ENCODE measurements around the gene GSC.
"Not testable (repeated sequence)": the region's sequence is repeated elsewhere in the genome, so short reads cannot be mapped to it uniquely, and the experiment has no call there.

The GSC gene

GRCh38 chr14:94769391-94770250, at the start of gene GSC:
TSS of gene GSC (minus strand) at chr14:94770113. CDS start at chr14:94770015, 98 bp downstream.
- DNase-seq = no peak

GRCh38 chr14:94819531-94819930, 49.6 kb upstream of the GSC start:
- no peak for DNase-seq

GRCh38 chr14:94816113-94816512, 46.2 kb upstream of the GSC start:
- no peak for DNase-seq

GRCh38 chr14:94805680-94806288, 35.9 kb upstream of the GSC start:
- DNase-seq = no peak

DNA sequence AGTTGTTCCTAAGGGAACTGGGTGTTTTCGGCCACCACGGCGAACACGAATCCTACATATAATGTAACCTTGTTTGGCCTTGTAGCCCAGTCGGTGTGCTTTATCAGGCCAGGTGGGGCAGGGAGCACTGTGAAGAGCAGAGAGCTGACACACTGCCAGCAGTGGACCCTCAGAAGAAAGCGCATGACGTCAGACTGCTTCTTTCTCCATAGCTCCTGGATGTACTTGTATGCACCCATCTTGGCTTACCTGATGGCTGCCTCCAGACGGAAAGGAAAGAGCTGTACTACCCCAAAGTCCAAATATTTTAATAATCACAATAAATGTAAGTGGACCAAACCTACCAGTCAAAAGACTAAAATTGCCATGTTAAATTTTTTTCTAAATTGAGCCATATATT, 31.3 kb upstream of the GSC start:
- no peak for DNase-seq

- DNase-seq = not testable (repeated sequence)
Observed at GRCh38 chr14:94800764-94801163, 30.9 kb upstream of the GSC start.

GRCh38 chr14:94797887-94798286, 28.0 kb upstream of the GSC start:
- DNase-seq = no peak

DNA sequence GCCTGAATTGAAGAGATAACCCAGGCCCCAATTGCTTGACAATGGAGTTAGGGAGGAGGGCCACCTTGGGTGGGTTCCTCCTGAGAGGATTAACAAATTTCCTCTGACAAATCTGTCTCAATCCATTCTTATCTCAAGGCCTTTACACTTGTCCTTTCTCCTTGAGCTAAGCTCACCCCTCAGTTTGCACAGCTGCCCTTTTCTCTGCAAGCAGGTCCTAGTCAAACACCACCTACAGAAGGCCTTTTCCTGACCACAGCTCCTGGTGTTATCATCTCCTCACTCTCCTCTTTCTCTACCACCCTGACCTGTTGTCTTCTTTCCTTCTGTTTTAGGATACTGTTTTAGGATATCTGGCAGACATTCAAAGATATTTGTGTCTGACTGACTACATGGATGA, 26.4 kb upstream of the GSC start:
- DNase-seq = no peak

GRCh38 chr14:94795372-94795771, 25.5 kb upstream of the GSC start:
- DNase-seq = no peak

GRCh38 chr14:94793901-94794300, 24.0 kb upstream of the GSC start:
- no peak for DNase-seq

DNA sequence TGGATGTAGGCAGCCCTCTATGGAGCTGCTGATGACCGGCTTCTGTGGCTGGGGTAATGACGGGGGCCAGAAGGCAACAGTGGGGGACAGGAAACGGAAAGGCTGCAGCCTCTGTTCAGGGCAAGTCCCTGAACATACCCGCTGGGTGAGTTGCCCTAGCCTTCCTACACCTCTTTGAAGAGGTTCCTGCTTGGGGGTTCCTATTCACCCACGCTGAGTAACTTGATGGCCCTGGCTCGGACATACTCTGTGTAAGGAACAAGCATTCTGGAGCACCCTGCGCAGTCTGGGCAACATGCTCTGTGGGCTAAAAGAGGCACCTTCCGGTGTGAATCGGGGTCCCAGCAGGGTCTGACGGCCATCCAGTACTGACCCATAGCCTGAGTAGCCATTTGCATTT, 17.7 kb upstream of the GSC start:
- DNase-seq = no peak

DNA sequence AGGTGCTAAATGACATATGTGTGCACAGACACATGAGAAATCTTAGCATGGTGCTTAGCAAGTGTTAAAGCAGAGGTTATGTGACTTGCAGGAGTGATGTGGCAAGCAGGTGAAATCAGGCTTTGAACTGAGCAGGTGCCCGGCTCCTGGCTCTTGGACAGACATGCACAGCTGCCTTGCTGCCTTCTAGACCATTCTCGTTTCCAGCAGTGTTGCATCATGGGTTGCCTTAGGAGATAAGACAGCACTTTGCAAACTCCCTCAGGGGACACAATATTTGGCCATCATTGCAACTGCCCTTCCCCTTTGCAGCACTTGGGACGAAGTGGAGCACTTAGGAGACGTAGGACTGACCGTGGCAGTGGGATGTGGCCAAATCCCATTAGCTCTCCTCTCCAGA, 17.2 kb upstream of the GSC start:
- DNase-seq = no peak

- no peak for DNase-seq
Observed at GRCh38 chr14:94780536-94781399, 10.9 kb upstream of the GSC start.

- DNase-seq = no peak
Observed at GRCh38 chr14:94779713-94780112, 9.8 kb upstream of the GSC start.

DNA sequence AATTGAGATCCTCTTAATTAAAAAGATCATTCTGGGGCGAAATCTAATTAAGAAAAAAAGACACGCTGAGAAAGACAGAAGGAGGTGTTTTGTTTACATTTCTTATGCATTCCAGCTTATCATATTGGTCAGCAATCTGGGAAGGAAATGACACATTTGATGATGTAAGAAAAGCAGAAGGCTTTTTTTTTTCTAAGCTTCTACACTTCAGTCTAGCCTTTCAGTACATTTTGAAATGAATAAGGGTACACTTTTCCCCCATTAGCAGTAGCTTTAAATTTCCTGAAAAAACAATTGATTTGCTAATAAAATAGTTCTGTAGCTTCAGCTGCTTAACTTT, 5.9 kb upstream of the GSC start:
- DNase-seq = no peak

- no peak for DNase-seq
Observed at GRCh38 chr14:94775091-94775870, 5.4 kb upstream of the GSC start.

DNA sequence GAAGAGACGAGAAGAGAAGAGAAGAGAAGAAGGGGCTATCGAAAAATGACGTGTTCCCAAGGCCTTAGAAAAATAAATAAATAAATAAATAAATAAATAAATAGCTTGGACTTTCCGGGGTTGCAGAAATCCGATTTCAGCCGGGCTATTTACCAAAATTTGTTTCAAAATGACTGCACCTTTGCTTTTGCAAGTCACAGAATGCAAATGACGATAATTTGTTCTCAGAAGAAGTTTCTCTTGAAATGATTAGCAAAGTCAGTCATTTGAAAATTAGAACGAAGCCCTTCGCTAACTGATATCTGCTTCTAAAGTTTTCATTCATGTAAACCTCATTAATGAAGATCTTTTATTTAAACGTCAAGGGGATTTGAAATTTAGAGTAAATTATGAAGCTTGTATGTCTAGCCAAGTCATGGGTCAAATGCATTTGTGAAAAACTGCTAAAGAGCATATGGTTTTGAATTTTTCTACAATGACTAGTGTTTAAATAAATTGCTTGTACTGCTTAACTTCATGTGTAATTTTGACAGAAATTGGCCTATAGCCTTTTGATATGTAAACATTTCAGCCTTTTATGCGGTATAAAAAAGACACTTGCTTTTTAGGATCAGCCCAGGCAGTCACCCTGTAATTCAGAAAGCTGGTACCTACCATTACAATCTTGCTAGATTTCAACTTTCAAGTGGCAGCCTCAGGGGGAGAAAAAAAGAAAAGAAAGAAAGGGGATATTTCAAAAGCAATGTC, 4.6 kb upstream of the GSC start:
- DNase-seq = no peak

DNA sequence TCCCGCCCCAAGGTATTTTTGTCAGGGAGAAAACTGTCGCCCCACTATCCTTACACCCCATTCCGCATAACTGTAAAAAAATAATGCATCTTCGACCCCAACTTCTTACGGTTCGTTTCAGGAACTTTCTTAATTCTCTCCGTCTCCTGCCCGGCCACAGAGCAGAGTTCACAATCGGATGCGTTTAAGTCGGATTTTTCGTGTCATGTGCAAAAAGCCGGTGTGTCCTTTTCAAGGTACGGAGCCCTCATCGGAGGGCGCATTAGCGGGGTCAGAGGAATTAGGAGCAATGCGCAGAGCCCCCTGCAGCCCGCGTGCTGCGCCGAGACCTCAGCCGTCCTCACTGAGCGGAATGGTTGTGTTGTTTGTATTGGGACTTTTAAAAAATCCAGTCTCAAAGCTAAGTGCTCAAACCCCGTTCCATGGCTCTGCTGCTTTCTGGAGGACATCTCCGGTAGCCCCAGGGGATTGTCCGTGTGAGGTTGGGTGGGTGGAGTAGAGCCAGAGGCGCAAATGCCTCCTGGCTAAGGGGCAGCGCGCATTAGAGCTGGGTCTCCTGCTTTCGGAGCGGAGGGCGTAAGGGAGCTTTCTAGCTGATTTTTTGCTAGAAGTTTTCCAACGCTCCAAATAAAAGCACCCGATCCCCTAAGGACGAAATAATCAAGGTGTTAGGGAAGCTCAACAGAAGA, 3.9 kb upstream of the GSC start:
- DNase-seq = no peak

DNA sequence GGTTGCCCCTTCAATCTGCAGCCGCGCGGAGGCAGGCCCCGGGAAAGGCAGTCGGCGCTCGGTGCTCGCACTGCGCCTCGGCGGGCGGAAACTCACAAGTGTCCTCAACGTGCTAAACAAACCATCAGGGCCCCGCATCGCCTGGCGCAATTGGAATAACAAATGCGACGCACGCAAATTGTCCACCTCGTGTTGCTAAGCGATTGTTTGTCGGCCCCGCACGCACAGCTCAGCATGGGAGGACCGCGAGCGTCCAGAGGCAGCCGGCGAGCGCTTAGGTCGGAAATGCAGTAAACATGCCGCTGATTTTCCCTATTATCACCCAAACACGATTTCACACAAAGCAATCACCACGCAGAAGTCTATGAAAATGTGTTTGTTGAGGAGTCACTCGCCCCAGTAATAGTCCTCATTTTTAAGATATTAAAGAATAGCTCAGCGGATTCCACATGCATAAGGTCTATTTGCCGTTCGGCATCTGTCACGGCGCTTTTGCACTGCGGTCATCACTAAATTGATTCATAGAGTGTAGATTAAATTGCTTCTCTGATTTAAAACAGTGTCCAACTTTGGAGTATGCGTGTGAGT, 3.2 kb upstream of the GSC start:
- no peak for DNase-seq

DNA sequence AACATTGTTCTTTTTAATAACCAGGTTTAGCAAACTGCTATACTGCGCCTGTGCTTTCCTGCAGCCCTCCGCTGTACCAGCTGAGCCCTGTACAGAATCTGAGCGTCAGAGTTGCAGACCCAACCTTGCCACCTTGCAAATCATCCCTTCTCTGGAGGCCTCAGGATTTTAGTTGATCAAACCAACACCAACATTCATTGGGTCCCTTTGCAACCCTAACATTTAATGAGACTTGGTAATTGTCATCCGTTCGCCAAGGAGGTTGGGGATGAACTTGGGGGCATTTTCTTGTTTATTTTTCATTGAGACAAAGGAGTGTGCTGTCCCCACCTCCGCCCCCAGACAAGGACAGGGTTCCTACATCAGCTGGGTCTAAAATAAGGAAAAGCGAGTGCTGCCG, 2.6 kb upstream of the GSC start:
- DNase-seq = no peak

DNA sequence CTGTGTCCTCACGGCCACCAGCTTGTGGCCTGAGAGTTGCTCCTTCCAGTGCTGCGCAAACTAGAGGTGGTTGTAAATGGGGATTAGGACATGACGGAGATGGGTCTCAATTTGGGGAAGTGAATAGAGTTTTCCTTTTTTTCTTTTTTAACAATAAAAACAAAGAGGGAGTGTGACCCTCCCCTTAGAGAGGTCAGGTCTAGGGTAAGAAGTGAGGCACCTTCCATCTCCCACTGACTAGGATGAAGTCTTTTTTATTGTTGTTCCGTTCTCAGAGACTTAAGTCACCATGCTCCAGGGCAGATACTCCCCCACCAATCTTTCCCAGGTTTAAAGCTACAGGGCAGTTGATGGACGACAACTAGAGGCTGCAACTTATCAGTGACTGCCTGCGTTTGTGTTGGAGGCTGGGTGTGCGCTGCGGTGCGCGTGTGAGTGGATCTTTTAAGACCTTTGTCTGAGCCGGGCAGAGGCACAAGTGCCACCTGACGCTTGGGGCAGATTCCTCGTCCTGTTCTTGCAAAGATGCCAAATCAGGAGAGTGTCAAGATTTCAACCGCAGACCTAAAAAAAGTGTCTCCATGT, 2.1 kb upstream of the GSC start:
- DNase-seq = no peak
